Neuron (in vitro differentiated cells): Measurements from ENCODE around the gene TRPC3.
"Not testable (repeated sequence)": the region's sequence is repeated elsewhere in the genome, so short reads cannot be mapped to it uniquely, and the experiment has no call there.

ENCODE experiments used
- H2AFZ ChIP-seq: one replicate; pipeline ENCODE4 v1.6.1; 2013; ENCODE audit warnings: low read depth, mild to moderate bottlenecking, inconsistent platforms, low read length, moderate library complexity
- H3K27me3 ChIP-seq: one replicate; pipeline ENCODE4 v1.6.1; 2013; ENCODE audit warnings: low read length; ENCODE audit not compliant: insufficient read depth
- H3K36me3 ChIP-seq: one replicate; pipeline ENCODE4 v1.6.1; 2013; ENCODE audit warnings: low read length; ENCODE audit not compliant: insufficient read depth
- H3K4me1 ChIP-seq: one replicate; pipeline ENCODE4 v1.6.1; 2013; ENCODE audit warnings: low read length; ENCODE audit not compliant: insufficient read depth
- H3K4me3 ChIP-seq: 2 replicates; pipeline ENCODE4 v1.5.1; 2013; ENCODE audit warnings: mild to moderate bottlenecking, low read length, moderate library complexity
- H3K9me3 ChIP-seq: one replicate; pipeline ENCODE4 v1.6.1; 2013; ENCODE audit warnings: low read length

Gene TRPC3

DNA sequence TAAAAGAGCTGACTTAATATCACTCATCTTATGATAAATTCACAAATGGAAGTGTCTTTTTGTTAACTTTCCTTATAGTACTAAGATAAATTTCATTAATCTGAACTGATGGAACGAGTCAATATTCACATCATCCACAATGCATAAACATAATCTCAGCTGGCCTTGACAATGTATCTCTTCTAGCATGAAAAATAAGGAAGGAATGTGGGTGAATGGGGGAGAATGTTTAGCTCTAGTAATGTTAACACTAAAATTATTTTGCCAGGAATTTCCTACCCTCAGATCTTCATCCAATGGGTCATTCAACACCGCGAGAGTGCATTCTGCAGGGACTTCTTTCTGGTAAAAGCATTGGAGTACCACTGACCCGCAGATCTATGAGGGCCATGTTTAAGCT is 15.8 kb downstream of the TRPC3 start:
- Histone ChIP-seq H2AFZ (no peak overlapping the region), H3K27me3 (no peaks in the 10 kb centered on the region), H3K36me3 (no peaks in the 10 kb centered on the region), H3K9me3 (peaks cover 4% of the 10 kb centered on the region), H3K4me3 (no peak overlapping the region), H3K4me1 (no peaks in the 10 kb centered on the region)

DNA sequence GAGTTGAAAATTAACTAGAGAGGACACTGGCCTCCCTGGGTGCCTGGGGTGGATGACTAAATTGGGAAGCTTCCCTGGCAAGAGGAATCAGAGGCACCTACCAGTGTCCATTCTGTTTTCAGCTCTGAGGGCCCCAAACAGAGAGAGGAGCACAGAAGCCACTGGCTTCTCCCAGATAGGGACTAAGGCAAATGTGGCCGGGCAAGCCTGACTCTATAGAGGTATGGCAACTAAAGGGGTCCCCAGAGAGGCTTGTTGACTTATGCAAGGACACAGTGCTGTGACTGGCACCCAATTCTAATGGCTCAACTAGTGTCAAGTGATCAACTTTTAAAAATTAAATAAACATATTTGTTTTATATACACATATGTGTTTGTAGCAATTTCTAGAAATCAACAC is 17.2 kb downstream of the TRPC3 start:
- H3K36me3 ChIP-seq = no peaks in the 10 kb centered on the region
- H3K4me1 ChIP-seq = no peaks in the 10 kb centered on the region
- H2AFZ ChIP-seq = no peak overlapping the region
- H3K9me3 ChIP-seq = peaks cover 4% of the 10 kb centered on the region
- H3K4me3 ChIP-seq = no peak overlapping the region
- no peaks in the 10 kb centered on the region for H3K27me3 ChIP-seq

DNA sequence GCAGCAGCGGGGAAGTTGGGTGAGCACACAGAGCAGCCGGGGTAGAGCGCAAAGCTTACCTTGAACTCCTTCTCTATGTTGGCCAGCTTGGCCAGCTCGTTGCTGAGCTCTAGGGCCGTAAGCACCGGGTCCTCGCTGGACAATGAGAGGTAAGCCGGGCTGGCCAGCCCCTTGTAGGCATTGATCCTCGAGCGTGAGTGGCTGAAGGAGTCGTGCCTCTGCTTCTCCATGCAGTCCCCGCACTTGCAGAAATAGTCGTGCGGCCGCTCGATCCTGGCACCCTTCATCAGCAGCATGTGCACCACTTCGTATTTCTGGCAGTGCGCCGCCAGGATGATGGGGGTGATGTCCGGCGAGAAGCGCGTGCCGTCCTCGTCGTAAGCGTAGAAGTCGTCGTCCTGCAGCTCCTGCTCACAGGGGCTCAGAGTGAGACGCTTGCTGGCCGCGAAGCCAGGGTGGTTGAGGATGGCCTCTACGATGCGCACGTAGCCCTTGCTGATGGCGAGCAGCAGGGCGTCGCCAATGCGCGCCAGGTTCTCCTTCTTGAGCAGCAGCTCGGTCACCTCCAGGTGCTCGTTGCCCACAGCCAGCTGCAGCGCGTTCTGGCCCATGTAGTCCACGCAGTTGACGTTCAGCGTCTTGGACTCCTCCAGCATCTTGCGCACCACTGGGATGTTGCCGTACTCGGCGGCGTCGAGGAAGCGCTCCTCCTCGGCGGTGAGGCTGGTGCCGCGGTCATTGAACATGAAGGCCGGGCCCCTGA is 19.5 kb downstream of the TRPC3 start:
- H3K36me3 ChIP-seq = no peaks in the 10 kb centered on the region
- peaks cover 4% of the 10 kb centered on the region for H3K9me3 ChIP-seq
- H3K4me3 ChIP-seq = no peak overlapping the region
- no peaks in the 10 kb centered on the region for H3K4me1 ChIP-seq
- no peaks in the 10 kb centered on the region for H3K27me3 ChIP-seq
- H2AFZ ChIP-seq = no peak overlapping the region

DNA sequence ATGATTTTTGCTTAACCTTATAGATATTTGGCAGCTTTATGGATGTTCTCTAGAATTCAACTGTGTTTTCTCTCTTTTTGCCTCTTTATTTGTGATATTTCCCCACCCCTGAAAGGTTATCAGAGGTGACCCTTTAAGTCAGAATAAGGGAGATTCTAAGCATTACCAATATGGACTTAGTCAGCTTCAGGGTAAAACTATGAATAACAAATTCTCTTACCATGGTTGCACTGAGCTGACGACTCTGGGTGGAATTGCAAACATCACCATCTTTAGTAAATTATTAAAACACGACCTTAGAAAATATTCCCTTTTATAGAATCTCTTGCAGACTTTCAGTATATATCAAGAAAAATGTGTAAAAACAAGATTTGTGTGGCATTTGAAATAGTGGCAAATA is 21.6 kb downstream of the TRPC3 start:
- Histone ChIP-seq H2AFZ (no peak overlapping the region), H3K36me3 (no peaks in the 10 kb centered on the region), H3K27me3 (no peaks in the 10 kb centered on the region), H3K4me3 (no peak overlapping the region), H3K4me1 (no peaks in the 10 kb centered on the region), H3K9me3 (peaks cover 4% of the 10 kb centered on the region)

DNA sequence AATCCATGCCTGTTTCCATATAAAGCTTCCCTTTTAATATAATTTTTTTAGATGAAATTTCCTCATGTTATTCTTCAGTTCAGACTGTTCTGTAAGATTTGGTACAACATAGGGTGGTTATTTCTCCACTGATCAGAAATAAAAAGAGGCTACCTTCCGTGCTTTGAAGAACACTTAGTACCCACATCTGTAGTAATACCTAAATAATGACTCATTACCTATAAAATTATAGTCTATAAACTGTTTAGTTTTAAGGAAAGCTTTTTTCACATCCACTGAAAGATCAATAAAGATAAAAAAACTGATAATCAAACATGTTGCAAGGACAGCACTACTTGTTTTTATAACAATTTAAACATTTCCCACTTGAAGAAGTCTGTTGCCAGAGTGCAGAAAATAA is 23.9 kb downstream of the TRPC3 start:
- H3K4me1 ChIP-seq = no peaks in the 10 kb centered on the region
- no peaks in the 10 kb centered on the region for H3K27me3 ChIP-seq
- H3K36me3 ChIP-seq = no peaks in the 10 kb centered on the region
- no peak overlapping the region for H3K4me3 ChIP-seq
- no peak overlapping the region for H2AFZ ChIP-seq
- peaks cover 4% of the 10 kb centered on the region for H3K9me3 ChIP-seq

DNA sequence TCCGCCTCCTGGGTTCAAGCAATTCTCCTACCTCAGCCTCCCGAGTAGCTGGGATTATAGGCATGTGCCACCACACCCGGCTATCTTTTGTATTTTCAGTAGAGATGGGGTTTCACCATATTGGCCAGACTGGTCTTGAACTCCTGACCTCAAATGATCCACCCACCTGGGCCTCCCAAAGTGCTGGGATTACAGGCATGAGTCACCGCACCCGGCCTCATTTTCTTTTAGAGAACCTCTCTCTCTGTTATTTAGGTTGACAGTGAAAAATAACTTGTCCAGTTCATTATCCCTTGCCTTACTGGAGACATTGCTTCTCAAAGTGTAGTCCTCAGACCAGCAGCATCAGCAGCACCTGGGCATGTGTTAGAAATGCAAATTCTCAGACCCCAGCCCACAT is 25.4 kb downstream of the TRPC3 start:
- H3K9me3 ChIP-seq, H2AFZ ChIP-seq, H3K4me3 ChIP-seq, H3K27me3 ChIP-seq, H3K36me3 ChIP-seq, H3K4me1 ChIP-seq: not testable (repeated sequence)

DNA sequence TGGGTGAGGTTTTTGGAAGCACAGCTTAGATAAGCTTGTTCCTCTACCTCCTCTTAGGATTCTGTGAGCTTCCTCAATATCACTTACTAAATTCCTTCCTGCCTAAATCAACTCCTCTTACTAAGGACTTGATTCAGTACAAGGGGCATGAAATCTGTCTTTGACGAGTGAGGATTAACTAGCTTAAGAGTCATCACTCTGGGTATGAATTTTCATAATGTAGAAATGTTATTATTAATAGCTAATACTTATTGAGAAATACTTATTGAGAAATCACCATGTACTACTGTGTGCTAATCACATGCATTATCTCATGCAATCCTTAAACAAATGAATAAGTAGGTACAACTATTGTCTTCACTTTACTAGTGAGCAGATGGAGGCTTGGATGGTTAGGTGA is 28.6 kb downstream of the TRPC3 start:
- Histone ChIP-seq H3K4me1 (no peaks in the 10 kb centered on the region), H2AFZ (no peak overlapping the region), H3K4me3 (no peak overlapping the region), H3K27me3 (no peaks in the 10 kb centered on the region), H3K9me3 (no peaks in the 10 kb centered on the region), H3K36me3 (no peaks in the 10 kb centered on the region)

DNA sequence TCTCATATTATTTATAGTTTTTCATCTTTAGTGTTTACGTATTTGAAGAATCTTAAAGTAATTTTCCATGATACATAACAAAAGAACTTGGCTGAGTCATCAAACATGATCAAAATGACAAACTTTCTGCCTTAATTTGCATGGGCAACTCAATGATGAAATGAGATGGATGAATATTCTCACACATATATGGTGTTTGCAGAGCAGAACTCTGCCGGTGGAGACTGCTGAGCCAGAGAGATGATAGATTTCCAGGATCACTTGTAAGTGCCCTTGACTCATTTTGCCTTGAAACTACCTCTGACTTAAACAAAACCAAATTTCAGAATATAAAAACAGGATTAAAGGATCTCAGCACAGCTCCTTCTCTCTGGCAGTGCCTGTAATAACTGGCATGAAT is 38.2 kb downstream of the TRPC3 start:
- H3K4me3 ChIP-seq = no peak overlapping the region
- H3K9me3 ChIP-seq = no peaks in the 10 kb centered on the region
- H3K4me1 ChIP-seq = no peaks in the 10 kb centered on the region
- no peaks in the 10 kb centered on the region for H3K36me3 ChIP-seq
- H3K27me3 ChIP-seq = no peaks in the 10 kb centered on the region
- no peak overlapping the region for H2AFZ ChIP-seq

DNA sequence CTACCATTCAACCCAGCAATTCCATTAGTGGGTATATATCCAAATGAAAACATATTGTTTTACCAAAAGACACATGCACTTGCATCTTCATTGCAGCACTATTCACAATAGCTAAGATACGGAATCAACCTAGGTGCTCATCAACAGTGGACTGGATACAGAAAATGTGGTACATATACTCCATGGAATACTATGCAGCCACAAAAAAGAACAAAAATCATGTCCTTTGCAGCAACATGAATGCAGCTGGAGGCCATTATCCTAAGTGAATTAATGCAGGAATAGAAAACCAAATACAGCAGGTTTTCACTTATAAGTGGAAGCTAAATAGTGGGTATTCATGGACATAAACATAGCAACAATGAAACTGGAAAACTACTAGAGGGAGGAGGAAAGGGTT is 43.5 kb downstream of the TRPC3 start:
- Histone ChIP-seq H2AFZ (no peak overlapping the region), H3K36me3 (no peaks in the 10 kb centered on the region), H3K4me1 (peaks cover 11% of the 10 kb centered on the region), H3K4me3 (no peak overlapping the region), H3K27me3 (no peaks in the 10 kb centered on the region), H3K9me3 (no peaks in the 10 kb centered on the region)

DNA sequence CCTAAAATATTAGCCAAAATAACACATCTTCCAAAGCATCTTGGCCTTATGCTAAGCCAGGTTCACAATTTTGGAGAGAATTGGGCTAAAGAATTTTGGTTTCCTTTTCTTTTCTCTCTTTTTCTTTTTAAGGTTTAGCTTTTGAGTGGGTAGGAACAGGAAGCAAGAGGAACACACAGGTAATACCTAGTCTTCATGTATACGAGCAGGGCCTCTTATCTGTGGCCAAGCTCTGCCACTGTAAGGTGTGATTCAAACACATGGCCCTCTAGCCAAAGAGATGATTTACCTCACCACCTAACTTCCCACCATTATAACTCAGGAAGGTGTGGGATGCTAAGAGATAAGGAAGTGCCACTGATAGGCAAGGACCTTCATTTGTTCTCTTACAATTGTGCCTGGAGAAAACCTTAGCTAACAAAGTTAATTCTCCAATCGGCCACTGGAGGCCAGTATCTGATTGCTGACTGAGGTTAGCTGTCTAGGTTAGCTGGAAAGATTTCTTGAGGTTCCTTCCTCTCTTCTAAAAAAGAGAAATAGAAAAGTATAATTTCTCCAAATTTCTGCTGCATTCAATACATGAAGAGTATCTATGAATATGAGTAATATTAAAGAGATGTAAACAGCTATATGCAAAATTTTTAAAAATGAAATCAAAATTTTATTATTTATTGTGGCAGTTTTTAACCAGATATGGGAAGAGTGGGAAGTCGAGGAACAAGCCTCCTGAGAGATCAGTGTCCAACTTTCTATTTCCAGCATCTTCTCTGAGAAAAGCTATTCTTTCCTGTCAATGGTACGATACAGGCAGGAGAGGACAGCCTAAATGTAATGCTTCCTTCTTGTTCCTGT is 51.5 kb downstream of the TRPC3 start:
- Histone ChIP-seq H3K4me3 (no peak overlapping the region), H3K36me3 (no peaks in the 10 kb centered on the region), H3K27me3 (no peaks in the 10 kb centered on the region), H3K4me1 (no peaks in the 10 kb centered on the region), H3K9me3 (no peaks in the 10 kb centered on the region), H2AFZ (no peak overlapping the region)

DNA sequence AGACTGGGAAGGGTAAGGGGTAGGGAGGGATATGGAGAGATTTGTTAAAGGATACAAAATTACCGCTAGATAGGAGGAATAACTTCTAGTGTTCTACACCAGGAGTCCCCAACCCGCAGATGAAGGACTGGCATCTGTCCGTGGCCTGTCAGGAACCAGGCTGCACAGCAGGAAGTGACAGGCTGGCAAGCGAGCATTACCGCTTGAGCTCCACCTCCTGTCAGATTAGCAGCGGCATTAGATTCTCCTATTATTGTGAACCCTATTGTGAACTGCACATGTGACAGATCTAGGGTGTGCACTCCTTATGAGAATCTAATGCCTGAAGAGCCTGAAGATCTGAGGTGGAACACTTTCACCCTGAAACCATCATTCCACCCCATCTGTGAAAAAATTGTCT is 53.7 kb downstream of the TRPC3 start:
- Histone ChIP-seq H3K4me1 (no peaks in the 10 kb centered on the region), H3K36me3 (no peaks in the 10 kb centered on the region), H2AFZ (no peak overlapping the region), H3K27me3 (no peaks in the 10 kb centered on the region), H3K4me3 (no peak overlapping the region), H3K9me3 (no peaks in the 10 kb centered on the region)

DNA sequence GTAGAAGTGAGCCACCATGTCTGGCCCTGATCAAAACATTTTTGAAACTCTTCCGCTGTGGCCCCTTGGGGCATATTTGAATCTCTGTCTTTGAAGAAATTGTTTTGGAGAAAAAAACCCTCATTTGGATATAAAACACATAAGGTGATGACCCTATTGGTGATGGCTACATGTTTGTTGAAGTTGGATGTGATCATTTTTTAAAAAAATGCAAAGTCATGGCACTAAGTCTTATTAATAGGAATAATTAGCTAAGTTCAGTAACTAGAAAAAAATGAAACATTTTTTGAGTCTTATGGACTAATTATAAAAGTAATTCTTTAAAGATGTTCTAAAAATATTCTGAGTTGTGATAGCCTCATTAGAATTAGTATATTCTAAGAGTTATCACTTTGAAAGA is 63.7 kb downstream of the TRPC3 start:
- no peaks in the 10 kb centered on the region for H3K4me1 ChIP-seq
- H3K9me3 ChIP-seq = no peaks in the 10 kb centered on the region
- H3K36me3 ChIP-seq = no peaks in the 10 kb centered on the region
- no peak overlapping the region for H2AFZ ChIP-seq
- no peak overlapping the region for H3K4me3 ChIP-seq
- no peaks in the 10 kb centered on the region for H3K27me3 ChIP-seq

DNA sequence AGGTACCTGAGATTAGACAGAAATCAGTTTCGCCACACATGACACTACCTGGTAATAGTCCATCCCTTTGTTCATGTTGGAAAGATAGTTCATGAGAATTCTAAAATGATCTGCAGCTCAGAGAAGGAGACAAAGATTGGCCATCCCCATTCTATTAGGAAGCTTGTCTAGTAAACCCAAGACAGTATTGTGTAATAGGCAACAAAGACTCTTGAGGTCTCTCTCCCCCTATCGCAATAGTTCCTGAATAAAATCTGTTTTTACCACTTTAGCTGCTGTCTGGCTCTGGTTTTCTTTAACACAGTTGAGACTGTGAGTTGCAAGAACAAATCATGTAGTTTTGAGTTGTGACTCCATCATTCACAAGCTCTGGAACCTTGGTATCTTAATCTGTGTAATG is 66.7 kb downstream of the TRPC3 start:
- Histone ChIP-seq H3K4me1 (no peaks in the 10 kb centered on the region), H3K36me3 (no peaks in the 10 kb centered on the region), H3K4me3 (no peak overlapping the region)

More for the DNA sequence above, 66.7 kb downstream of the TRPC3 start:
- Histone ChIP-seq H3K27me3 (no peaks in the 10 kb centered on the region), H2AFZ (no peak overlapping the region), H3K9me3 (no peaks in the 10 kb centered on the region)
